HG03108 (cell line): ENCODE results near the gene TXNDC11.

ENCODE experiments used
- ATAC-seq: cut with Tn5 transposase; IDR thresholded peaks from one replicate; pipeline ENCODE4 v1.9.1; 2021; ENCODE audit warnings: moderate library complexity; ENCODE audit not compliant: unreplicated experiment

TXNDC11 gene

DNA sequence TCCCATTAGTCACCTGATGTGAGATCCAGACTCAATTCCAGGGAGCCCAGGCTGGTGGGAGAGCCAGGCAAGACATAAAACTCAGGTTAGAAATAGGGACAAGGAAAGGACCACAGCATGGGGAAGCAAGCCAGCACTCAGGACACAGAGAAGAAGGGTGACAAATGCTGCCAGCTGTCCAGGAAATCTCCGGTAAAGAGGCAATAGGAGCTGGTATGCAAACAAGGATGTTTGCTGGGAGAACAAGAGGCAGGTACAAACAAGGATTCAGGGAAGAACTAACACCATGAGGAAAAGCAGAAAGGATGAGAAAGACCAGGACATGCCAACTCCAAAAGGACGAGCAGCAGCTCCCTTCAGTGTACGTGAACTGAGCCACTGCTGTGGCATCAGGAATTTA is 10.2 kb upstream of the TXNDC11 start:
- ATAC-seq: no peak

DNA sequence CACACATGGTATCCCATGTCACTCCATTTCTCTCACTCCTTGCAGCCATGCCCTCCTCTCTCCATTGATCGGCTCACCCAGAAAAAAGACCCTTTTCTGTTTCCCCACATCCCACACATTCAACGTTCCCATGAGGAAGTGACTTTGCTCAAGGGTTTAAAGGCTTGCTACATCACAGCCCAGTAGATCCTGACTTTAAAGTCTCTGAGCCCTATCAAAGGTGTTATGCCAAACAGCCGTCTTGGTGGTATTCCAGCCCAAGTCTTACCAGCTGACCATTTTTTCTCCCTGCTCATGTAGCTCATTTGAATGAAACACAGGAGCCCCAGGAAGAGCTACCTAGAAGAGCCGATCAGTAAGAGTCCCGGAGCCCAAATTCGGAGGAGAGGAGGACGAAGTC is 7.4 kb upstream of the TXNDC11 start:
- ATAC-seq: no peak

DNA sequence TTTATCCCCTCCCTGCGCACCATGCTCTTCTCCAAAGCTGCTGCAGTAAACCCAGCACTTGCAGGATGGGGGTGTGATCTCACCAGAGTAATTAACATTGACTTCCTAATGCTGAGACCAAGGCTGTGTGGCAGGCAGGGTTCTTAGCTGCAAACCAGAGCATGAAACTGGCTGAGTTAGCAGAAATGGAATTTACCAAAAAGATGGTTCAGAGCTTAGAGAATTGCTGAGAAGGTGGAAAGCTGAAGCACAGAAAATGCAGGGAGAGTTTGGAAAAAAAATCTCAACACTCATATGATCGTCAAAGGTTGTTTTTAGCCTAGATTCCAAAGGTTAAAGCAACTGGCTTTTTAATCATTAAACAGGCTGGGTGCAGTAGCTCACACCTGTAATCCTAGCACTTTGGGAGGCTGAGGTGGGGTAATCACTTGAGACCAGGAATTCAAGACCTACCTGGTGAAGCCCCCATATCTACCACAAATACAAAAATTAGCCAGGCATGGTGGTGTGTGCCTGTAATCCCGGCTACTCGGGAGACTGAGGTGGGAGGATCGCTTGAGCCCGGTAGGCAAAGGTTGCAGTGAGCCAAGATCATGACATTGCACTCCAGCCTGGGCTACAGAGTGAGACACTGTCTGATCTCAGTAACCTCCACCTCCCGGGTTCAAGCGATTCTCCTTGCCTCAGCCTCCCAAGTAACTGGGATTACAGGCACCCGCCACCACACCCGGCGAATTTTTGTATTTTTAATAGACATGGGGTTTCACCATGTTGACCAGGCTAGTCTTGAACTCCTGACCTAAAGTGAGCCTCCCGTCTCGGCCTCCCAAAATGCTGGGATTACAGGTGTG is 6.0 kb upstream of the TXNDC11 start:
- ATAC-seq: no peak

DNA sequence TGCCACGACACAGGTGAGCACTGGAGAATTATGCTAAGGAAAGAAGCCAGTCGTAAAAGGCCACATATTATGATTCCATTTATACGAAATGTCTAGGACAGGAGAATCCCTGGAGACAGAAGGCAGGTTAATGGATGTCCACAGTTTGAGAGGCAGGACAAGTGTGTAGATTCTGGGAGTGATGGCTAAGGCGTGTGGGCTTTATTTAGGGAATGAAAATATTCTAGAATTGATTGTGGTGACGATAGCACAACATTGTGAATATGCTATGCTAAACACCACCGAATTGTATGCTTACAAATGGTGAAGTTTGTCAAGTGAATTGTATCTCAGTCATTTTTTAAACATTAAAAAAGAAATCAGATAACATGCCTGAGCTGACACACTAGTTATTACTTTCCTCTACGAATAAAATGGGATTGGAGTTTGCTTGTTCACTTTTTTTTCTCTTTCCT is 5.3 kb upstream of the TXNDC11 start:
- no peak for ATAC-seq

DNA sequence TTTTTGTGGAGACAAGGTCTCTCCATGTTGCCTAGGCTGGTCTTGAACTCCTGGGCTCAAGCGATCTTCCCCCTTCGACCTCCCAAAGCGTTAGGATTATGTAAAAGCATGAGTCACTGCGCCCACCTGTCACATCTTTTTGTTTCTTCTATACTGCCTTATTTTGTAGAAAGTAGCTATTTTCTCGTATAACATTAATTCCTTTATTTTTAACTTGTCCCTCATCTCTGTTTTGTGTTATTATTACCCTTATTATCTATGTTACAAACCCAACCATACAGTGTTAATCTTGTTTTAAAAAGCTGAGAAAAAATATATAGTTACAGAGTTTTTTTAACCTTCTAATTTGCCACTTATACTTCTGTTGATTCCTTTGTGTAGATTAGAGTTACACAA is 1.4 kb upstream of the TXNDC11 start:
- no peak for ATAC-seq

DNA sequence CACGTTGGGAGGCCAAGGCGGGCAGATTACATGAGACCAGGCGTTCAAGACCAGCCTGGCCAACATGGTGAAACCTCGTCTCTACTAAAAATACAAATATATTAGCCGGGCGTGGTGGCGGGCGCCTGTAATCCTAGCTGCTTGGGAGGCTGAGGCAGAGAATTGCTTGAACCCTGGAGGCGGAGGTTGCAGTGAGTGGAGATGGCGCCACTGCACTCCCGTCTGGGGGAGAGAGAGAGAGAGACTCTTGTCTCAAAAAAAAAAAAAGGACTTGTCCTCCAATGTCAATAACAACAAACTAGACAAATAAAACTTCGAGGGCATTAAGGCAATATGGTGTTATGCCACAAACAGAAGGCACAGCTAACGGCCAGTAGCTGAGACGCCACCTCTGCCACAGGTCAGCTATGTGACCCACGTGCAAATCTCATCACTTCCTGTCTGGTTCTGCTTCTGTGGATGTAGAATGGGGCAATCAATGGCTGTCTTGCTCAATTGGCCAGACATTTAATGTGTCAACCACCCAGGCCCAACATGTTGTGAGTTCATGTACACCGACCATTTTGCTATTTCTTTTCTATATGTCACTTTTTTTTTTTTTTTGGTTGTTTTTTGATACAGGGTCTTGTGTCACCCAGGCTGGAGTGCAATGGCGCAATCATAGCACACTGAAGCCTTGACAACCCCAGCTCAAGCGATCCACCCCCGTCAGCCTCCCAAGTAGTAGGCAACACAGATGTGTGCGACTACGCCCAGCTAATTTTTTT is 834 bp upstream of the TXNDC11 start:
- ATAC-seq: no peak

DNA sequence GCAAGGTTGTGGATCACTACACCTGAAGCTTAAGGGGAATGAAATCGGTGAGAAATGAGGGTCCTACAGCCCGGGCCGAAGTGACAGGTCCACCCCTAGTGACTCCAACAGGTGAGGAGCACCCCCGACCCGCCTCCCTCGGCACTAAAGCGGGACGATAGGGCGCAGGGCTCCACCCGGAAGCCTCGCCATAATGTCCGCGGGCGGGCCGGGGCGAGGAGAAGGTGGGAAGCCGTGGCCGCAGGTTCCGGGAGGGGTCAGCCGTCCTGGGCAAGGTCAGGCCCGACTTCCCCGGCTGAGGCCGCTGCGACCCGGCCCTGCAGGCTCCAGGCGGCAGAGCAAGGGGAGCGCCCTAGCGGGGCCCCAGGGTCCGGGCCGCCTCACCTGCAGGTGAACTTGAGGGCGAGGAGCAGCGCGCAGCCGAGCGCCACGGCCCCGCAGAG is 543 bp downstream of the TXNDC11 start:
- peak; percentile 20 for ATAC-seq

DNA sequence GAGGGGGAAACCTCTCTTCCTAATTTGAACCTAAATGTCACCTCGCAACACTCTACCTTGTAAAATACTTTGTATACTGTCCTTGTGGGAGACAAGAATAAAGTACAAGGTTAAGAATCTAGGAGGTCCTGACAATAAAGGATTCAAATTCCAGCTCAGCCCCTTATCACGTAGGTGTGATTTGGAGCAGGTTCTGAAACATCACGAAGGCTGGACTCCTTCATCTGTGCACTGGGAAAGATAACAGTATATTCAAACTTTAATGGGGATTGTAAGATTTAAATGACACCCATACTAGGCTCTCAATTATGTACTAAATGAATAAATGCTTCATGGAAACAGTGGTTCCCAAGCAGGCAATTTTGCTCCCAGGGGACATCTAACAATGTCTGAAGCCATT is 2.1 kb downstream of the TXNDC11 start:
- ATAC-seq: no peak

DNA sequence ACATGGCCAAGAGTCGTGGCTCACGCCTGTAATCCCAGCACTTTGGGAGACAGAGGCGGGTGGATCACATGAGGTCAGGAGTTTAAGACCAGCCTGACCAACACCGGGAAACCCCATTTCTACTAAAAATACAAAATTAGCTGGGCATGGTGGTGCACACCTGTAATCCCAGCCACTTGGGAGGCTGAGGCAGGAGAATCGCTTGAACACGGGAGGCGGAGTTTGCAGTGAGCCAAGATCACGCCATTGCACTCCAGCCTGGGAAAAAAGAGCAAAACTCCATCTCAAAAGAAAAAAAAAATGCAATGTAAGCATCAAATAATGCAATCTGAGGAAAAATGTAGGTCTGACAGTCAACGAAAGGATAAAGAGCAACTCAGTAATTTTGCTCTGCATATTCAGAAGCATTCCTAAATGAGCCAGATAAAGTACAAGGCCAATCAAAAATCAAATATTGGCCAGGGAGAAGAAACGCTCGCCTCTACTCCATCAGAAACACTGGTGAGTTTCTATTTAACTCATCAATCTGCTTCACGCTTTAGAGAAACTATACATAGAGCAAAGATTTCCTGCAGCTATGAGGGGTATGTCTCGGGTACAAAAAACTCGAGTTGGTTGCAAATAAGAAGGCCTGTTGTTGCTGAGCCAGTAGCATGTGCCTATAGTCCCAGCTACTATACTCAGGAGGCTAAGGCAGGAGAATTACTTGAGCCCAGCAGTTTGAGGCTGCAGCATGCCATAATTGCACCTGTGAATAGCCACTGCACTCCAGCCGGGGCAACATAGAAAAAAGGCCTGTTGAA is 3.7 kb downstream of the TXNDC11 start:
- no peak for ATAC-seq

DNA sequence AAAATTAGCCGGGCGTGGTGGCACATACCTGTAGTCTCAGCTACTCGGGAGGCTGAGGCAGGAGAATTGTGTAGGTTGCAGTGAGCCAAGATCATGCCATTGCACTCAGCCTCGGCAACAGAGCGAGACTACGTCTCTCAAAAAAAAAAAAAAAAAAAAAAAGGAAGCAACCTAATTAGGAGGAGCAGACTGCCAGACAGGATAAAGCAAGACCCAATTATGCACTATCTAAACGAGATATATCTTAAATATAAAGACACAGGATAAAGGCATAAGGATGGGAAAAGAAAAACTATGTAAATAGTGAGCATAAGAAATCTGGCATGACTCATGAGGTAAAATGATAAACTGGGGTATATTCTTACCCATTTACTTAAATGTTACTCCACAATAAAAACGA is 4.9 kb downstream of the TXNDC11 start:
- ATAC-seq: no peak

DNA sequence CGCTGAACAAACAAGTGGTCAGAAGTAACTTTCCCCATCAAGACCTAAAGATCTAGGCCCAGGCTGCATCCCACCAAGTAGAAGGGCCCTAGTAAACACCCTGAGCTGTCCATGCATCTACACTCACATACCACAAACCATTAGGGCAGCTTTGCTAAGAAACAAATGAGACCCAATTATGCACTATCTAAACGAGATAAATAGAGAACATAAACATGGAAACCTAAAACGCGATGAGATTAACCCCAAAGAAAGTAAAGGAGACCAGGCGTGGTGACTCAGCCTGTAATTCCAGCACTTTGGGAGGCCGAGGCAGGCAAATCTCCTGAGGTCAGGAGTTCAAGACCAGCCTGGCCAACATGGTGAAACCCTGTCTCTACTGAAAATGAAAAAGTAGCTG is 5.8 kb downstream of the TXNDC11 start:
- no peak for ATAC-seq

DNA sequence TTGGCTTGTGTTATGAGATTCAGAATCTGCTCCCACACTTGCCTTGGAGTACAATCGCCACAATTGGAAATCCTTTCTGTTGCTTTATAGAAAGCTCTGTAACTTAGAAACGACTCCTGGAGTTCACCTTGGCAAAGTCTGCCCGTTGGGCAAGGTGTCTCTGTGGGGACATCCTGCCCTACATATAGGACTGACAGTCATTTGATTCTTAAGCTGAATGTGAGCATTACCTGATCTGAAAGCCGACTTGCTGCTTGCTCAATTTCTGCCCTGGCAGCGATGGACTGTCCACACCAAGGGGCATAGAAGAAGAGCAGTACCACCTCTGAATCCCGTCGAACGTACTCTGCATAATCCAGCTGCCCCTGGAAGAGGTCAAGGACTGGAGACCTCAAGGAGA is 6.9 kb downstream of the TXNDC11 start:
- no peak for ATAC-seq

DNA sequence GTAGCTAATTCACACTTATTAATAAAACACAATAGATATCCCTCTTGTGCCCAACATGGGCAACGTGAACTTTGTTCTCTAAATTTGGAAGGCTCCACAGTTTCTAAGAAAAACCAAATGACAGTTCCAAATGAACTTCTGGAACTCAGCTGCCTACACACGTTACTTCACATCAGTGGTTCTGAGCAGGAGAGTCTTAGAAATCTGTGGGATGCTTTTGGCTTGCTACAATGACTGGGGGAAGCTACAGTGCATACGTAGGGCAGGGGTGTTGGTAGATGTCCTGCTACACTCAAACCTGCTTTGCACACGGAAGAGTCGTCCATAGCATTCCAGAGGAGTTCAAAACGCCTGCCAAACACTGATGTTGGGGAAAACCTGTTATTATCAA is 8.0 kb downstream of the TXNDC11 start:
- no peak for ATAC-seq

DNA sequence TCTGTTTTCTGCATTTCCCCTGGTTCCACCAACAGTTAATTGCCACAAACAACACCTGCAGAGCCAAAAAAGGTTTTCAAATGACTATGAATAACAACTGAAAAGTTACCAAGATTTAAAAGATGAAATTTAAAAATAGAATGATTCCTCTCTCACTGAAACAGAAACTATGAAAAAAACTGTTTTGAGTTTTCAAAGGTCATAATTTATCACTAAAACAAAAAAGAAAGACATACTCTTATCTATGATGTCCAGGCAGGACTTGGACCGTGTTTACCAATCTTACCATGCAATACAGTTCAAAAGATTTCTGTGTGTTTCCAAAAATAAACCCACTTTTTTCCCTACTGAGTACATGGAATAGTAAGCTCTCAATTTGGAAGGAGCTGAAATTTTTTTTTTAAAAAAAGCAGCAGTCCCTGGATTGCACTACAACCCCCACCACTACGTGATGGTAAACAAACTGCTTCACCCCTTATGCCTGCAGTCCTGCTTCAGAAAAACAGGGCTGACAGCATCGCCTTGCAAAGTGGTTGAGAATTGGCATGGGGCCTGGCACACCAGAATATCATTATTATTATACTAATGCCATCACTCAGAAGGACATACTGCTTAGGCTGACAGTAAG is 8.5 kb downstream of the TXNDC11 start:
- peak; percentile 55 for ATAC-seq

DNA sequence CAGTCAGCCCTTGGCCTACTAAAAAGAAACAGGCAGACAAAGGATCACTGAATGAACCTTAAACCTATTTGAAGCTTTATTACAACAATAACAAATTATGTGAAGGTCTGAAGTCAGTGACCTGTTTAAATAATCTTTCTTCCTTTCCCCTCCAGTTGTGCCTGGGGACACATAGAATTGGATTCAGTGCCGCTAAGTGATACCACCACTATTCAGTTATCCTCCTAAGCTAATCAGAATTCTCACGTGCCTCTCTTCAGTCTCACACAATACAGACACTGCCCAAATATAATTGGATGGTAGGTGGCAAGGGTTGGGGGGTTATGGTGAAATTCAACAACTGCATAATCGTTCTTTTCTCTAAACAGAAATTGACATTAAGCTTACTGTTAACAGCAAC is 11.4 kb downstream of the TXNDC11 start:
- ATAC-seq: no peak

DNA sequence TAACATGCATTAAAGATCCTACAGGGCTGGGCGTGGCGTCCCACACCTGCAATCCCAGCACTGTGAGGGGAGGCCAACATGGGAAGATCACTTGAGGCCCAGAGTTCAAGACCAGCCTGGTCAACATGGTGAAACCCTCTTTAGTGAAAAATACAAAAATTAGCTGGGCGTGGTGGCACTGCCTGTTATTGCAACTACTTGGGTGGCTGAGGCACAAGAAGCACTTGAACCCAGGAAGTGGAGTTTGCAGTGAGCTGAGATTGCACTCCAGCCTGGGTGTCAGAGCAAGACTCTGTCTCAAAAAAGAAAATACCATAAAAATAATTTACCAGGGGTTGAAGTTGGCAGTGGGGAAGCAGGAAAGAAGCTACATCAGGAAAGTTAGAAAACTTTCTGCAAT is 12.9 kb downstream of the TXNDC11 start:
- no peak for ATAC-seq

DNA sequence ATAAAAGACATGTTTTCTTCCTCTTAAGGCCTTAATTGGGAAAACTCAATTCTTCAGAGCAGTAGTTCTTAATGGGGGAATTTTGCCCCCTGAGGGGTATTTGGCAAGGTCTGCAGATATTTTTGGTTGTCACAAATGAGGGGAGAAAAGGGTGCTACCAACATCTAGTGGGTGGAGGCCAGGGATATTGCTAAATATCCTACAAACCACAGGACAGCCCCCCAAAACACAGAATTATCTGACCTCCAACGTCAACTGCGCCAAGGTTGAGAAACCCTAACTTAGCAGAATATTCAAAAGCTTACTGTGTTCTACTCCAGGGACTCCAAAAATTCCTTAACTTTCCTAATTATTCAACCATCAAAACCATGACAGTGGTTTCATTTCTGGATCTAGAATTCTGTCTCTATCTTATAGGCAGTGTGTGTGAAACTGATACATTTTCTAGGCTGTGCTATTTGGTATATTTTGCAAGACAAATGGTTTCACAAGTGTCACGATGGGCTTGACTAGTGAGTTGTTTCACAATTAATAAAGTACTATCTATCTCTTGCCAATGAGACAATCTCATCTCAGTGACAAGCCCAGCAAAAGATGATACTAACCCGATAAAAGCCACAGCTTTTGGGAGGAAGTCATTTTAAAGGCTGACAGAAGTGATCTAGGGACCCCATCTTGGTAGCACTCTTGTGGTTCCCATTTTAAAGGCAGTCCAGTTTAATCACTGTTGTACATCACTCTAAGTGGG is 14.7 kb downstream of the TXNDC11 start:
- no peak for ATAC-seq

DNA sequence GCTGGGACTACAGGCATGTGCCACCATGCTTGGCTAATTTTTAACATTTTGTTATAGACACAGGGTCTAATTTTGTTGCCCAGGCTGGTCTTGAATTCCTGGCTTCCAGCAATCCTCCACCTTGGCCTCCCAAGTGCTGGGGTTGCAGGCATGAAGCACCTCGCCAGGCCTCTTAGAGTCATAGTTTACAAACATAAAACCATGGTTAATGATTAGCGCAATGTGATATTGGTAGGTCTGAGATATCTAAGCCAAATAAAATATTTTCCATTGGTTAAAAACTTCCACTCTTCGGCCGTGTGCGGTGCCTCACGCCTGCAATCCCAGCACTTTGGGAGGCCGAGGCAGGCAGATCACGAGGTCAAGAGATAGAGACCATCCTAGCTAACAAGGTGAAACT is 16.6 kb downstream of the TXNDC11 start:
- no peak for ATAC-seq

DNA sequence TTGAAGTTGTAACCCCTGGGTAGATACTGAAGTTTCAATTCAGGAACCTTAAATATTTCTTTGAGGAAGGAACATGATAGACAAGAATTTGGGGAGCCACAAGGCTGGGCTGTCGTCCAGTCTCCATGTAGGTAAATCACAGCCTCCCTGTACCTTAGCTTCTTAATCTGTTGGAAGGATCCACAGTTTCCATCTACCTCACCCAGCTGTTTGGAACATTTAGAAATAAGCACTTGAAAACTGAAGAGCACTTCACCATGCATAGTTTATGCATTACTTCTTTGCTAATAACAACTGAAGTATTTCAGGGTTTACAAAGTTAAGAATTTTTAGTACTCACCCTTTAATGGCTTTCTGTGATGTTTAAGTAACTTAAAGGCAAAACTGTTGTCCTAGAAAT is 17.2 kb downstream of the TXNDC11 start:
- no peak for ATAC-seq

DNA sequence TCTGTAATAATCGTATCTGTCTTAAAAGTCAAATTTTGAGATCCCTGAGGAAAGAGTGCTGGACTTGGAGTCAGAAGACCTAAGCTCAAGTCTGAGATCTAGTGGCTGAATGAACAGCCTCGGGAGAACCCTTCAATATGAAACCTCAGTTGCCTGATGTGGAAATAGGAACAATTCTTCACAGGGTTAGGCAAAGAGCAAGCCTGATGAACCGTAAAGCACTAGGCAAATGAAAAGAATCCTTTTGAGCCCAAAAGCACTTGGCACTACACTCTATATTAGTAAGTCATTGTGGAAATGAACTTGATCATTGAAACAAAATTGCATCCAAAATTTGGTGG is 20.2 kb downstream of the TXNDC11 start:
- ATAC-seq: no peak
